Body of pancreas (tissue), 4 donors: ENCODE results near the gene FBXO22. TPM values are rescaled to one million over a fixed set of nuclear protein-coding genes. Genes with fewer than 3 reads are reported as not detected.

Experiments used
- ATAC-seq: fragments of 150-250 bp; one replicate; pipeline ENCODE4 v1.9.1; 2016
- DNase-seq, 4 donors: peaks; one replicate each; pipeline ENCODE4 v3.0.0-alpha.2; 2019
- H3K27ac ChIP-seq, 4 donors: fragments of 200-600 bp; sonication (generic); 1 replicate in 3 of 4; 2 replicates in 1 of 4; pipeline versions ENCODE4 v1.5.1 to v1.6.1; 2016 to 2019; ENCODE audit warnings: mild to moderate bottlenecking in 1 of 4, mixed read lengths in 1 of 4, moderate library complexity in 1 of 4
- H3K27me3 ChIP-seq, 2 donors: fragments of 200-600 bp; sonication (generic); one replicate each; pipeline ENCODE4 v1.6.0; 2016; ENCODE audit warnings: mild to moderate bottlenecking in 1 of 2
- H3K36me3 ChIP-seq, 2 donors: fragments of 200-600 bp; sonication (generic); replicated peaks in 1 of 2; 2 replicates each; pipeline ENCODE4 v1.5.1; 2016; ENCODE audit warnings: low read depth in 2 of 2; ENCODE audit not compliant: insufficient read depth in 1 of 2
- H3K4me1 ChIP-seq: fragments of 200-600 bp; sonication (generic); one replicate; pipeline ENCODE4 v1.6.0; 2016
- H3K4me3 ChIP-seq, 2 donors: fragments of 200-600 bp; sonication (generic); 1 replicate in 1 of 2; 2 replicates in 1 of 2; pipeline ENCODE4 v1.5.1; 2016 to 2019
- H3K9me3 ChIP-seq, 3 donors: fragments of 200-600 bp; sonication (generic); 1 replicate in 2 of 3; 2 replicates in 1 of 3; pipeline ENCODE4 v1.5.1; 2016
- POLR2A ChIP-seq, 3 donors: fragments of 450-650 bp; IDR thresholded peaks; one replicate each; pipeline ENCODE4 v1.6.1; 2016; ENCODE audit warnings: antibody characterized with exemption in 3 of 3, mild to moderate bottlenecking in 2 of 3
- WGBS, 2 donors: methylation state at CpG; one replicate each; pipeline ENCODE4 v1.1.5; 2017; 5-methylcytosine and 5-hydroxymethylcytosine counted together
- intact Hi-C: fragments of 100-400 bp; cut with DNase I; formaldehyde crosslinking; loops from one replicate; pipeline ENCODE4 v1.15.1; 2023
- total RNA-seq, 2 donors: library from RNA; depleted of rRNA; stranded (reverse); fragments of >200 nt; gene quantifications; one replicate each; pipeline ENCODE4 v1.1.0, GENCODE V29; 2016
- TF ChIP-seq, protein P1 (sequence below), 7 experiments: fragments of 450-650 bp in 4 of 7; fragments of 200-600 bp in 3 of 7; sonication (generic) in 3 of 7; IDR thresholded peaks; one replicate each; pipeline ENCODE4 v1.5.1; 2016 to 2019; ENCODE audit warnings: antibody characterized with exemption in 7 of 7

Gene FBXO22
- total RNA-seq, 2 donors from 2014 or later: 13.5 to 23.9 TPM

DNA sequence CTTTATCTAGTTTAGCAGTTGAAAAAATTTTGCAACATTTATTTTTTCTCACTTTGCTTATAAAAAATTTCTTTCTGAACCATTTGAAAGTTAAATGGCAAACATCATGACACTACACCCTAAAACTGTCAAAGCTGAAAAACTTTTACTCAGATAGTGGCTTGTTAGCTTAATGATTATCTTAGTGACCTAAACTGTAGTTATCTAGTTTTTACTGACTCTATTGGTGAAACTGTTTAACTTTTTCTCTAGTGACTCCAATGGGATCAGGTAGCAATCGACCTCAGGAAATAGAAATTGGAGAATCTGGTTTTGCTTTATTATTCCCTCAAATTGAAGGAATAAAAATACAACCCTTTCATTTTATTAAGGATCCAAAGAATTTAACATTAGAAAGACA, 13.3 kb downstream of the FBXO22 start:
- no peak for ATAC-seq
- Histone ChIP-seq H3K36me3 (peaks cover 0 to 2% of the 10 kb centered on the region in 2 donors), H3K27me3 (no peaks in the 10 kb centered on the region), H3K27ac (peak overlapping the region in 1 of 4 donors; percentile 24), H3K4me1 (peaks cover 16% of the 10 kb centered on the region), H3K4me3 (no peak overlapping the region), H3K9me3 (no peaks in the 10 kb centered on the region)
- no peak for TF ChIP-seq POLR2A (IDR thresholded peaks at IDR 0.05)
- TF ChIP-seq, protein P1, sequence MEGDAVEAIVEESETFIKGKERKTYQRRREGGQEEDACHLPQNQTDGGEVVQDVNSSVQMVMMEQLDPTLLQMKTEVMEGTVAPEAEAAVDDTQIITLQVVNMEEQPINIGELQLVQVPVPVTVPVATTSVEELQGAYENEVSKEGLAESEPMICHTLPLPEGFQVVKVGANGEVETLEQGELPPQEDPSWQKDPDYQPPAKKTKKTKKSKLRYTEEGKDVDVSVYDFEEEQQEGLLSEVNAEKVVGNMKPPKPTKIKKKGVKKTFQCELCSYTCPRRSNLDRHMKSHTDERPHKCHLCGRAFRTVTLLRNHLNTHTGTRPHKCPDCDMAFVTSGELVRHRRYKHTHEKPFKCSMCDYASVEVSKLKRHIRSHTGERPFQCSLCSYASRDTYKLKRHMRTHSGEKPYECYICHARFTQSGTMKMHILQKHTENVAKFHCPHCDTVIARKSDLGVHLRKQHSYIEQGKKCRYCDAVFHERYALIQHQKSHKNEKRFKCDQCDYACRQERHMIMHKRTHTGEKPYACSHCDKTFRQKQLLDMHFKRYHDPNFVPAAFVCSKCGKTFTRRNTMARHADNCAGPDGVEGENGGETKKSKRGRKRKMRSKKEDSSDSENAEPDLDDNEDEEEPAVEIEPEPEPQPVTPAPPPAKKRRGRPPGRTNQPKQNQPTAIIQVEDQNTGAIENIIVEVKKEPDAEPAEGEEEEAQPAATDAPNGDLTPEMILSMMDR (IDR thresholded peaks at IDR 0.05): no peak
- DNase-seq: no peak
- intact Hi-C loops: no loop called here
- WGBS, 2 donors: 14 to 26% methylated on average over 1 of the region's 1 CpG

DNA sequence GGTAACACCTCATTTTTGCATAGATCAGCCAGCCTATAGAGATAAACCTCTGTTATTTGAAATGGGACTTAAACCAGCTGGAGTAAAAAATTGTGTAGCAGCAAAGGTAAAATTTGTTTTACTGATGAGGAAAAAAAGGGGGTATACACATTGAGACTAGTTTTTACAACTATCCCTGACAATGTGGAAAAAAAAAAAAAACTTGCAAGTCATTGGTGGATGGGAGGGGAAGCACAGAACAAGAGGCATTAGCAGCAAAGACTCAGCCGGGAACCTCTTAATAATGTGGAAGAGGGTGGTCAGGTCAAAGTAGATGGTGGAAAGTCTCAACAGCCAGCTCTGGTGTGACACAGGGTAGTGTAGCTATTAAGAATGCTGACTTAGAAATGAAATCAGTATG, 14.5 kb downstream of the FBXO22 start:
- no peak overlapping the region for H3K27ac ChIP-seq
- H3K9me3 ChIP-seq: no peaks in the 10 kb centered on the region
- no peaks in the 10 kb centered on the region for H3K27me3 ChIP-seq
- WGBS, 2 donors: 97 to 100% methylated on average over 1 of the region's 1 CpG
- peaks cover 0 to 2% of the 10 kb centered on the region in 2 donors for H3K36me3 ChIP-seq
- no peak for DNase-seq
- intact Hi-C loops: no loop called here
- H3K4me3 ChIP-seq: no peak overlapping the region
- ATAC-seq: no peak
- TF ChIP-seq POLR2A (IDR thresholded peaks at IDR 0.05): no peak
- TF ChIP-seq, protein P1 (IDR thresholded peaks at IDR 0.05): no peak
- peaks cover 24% of the 10 kb centered on the region for H3K4me1 ChIP-seq

DNA sequence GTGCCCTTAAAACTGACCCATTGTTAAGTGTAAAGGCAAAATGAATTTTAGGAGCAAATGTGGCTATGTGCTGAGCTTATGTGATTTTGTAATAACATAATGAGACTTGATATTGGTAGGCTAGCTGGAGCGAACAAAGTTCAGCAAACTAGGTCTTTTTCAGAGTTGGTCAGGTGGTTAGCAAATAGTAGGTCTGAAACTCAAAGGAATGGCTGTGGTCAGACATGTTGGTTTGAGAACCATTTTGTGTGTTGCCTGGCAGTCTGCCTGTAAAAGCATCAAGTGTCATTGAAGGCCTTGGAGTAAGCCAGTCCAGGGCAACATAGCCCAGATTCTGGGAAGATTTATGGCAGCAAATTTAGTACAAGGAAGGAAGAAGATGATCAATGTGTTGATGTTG, 16.4 kb downstream of the FBXO22 start:
- no peaks in the 10 kb centered on the region for H3K9me3 ChIP-seq
- WGBS, 2 donors: 90 to 100% methylated on average over 1 of the region's 1 CpG
- no peak for ATAC-seq
- H3K4me1 ChIP-seq: peaks cover 24% of the 10 kb centered on the region
- TF ChIP-seq POLR2A (IDR thresholded peaks at IDR 0.05): no peak
- TF ChIP-seq, protein P1 (IDR thresholded peaks at IDR 0.05): no peak
- H3K36me3 ChIP-seq: no peaks in the 10 kb centered on the region
- peak in 1 of 4 donors; percentile 13 for DNase-seq
- H3K4me3 ChIP-seq: no peak overlapping the region
- no peaks in the 10 kb centered on the region for H3K27me3 ChIP-seq
- intact Hi-C loops: no loop called here
- H3K27ac ChIP-seq: no peak overlapping the region

DNA sequence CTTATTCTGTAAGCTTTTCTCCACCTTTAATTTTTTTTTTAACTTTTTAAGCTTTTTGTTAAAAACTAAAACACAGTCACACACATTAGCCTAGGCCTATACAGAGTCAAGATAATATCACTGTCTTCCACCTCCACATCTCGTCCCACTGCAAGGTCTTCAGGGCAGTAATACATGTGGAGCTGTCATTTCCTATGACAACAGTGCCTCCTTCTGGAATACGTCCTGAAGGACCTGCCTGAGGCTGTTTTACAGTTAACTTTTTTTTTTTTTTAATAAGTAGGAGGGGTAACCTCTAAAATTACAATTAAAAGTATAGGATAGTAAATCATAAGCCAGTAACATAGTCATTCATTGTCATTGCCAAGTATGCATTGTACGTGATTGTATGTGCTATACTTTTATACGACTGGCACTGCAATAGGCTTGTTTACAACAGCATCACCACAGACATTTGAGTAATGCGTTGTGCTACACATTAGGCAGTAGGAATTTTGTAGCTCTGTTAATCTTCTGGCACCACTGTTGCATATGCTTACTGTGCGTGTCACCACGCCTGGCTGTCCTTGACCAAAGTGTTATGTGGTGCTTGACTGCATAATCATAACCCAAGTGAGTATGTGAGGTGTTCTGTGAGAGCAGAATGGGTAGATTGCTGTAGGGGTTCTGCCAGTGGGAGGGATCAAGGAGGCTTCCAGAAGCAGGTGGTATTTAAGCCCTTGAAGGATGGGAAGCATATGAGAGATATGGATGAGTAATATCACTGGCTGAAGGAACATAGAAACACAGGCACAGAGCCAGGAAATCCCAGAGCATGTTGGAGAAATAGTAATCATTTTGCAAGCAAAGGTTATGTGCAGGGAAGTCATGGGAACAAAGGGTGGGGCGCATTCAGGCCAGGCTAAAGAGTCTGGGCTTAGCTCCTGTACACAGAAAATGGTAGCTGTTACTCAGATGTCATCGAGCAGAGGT, 18.3 kb downstream of the FBXO22 start:
- DNase-seq: peak; percentile 24 to 56 (median 45)
- ATAC-seq: peak; percentile 51
- Histone ChIP-seq H3K36me3 (no peaks in the 10 kb centered on the region), H3K27ac (peak overlapping the region in 1 of 4 donors; percentile 4), H3K4me1 (peaks cover 18% of the 10 kb centered on the region), H3K27me3 (no peaks in the 10 kb centered on the region), H3K4me3 (no peak overlapping the region), H3K9me3 (no peaks in the 10 kb centered on the region)
- intact Hi-C loops: no loop called here
- 53% methylated on average over 9 of the region's 9 CpGs for WGBS, 2 donors
- TF ChIP-seq, protein P1 (IDR thresholded peaks at IDR 0.05): peak in 6 of 7 experiments; percentile 25 to 51 (median 50)
- TF ChIP-seq POLR2A (IDR thresholded peaks at IDR 0.05): no peak
